ENCODE results near the gene DAPK1.

Gene DAPK1

GRCh38 chr9:87564791-87565241 is 67.1 kb downstream of the DAPK1 start:
- Histone ChIP-seq H3K79me2 (ENCODE audit: low read length) (no peaks in the 10 kb centered on the region), H3K4me2 (ENCODE audit: low read length) (no peak overlapping the region), H3K27ac (ENCODE audit: low read length) (no peak overlapping the region), H3K36me3 (replicated peaks; ENCODE audit: low read depth, low read length) (no peaks in the 10 kb centered on the region), H3K27me3 (ENCODE audit: low read depth, low read length) (no peaks in the 10 kb centered on the region), H2AFZ (ENCODE audit: low read depth, low read length) (no peak overlapping the region), H3K4me1 (ENCODE audit: low read length) (no peaks in the 10 kb centered on the region), H3K9me3 (ENCODE audit: insufficient read depth, low read length) (no peaks in the 10 kb centered on the region), H3K4me3 (ENCODE audit: low read length) (no peak overlapping the region), H3K9ac (ENCODE audit: low read length) (no peak overlapping the region), H4K20me1 (ENCODE audit: insufficient read depth, low read length) (no peaks in the 10 kb centered on the region)
- TF ChIP-seq CTCF (IDR thresholded peaks at IDR 0.05; ENCODE audit: low read depth, low read length) (no peak), EZH2phosphoT487 (IDR thresholded peaks at IDR 0.05; ENCODE audit: low read depth) (no peak)

DNA sequence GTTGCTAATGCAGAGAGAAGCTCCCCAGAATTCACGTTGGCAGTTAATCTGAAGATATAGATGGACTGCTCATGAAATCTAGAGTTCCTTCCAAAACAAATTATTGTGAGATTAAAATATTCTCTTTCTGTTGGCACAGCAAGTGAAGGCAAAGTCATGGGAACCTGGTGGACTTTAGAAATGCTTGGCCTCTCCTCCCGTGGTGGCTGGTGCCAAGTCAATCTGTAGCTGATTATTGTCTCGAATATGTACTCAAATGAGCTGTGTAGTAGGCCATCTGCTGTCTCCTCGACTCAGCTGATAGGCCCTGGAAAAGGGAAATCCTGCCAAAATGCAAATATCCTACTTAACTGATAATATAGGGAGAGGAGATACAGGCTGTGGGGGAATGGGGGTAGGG is 69.3 kb downstream of the DAPK1 start:
- H3K4me3 ChIP-seq (ENCODE audit: low read length): no peak overlapping the region
- no peaks in the 10 kb centered on the region for H3K9me3 ChIP-seq (ENCODE audit: insufficient read depth, low read length)
- H2AFZ ChIP-seq (ENCODE audit: low read depth, low read length): no peak overlapping the region
- no peak overlapping the region for H3K9ac ChIP-seq (ENCODE audit: low read length)
- no peaks in the 10 kb centered on the region for H3K79me2 ChIP-seq (ENCODE audit: low read length)
- no peak overlapping the region for H3K27ac ChIP-seq (ENCODE audit: low read length)
- no peaks in the 10 kb centered on the region for H4K20me1 ChIP-seq (ENCODE audit: insufficient read depth, low read length)
- no peaks in the 10 kb centered on the region for H3K27me3 ChIP-seq (ENCODE audit: low read depth, low read length)
- H3K36me3 ChIP-seq (replicated peaks; ENCODE audit: low read depth, low read length): no peaks in the 10 kb centered on the region
- no peaks in the 10 kb centered on the region for H3K4me1 ChIP-seq (ENCODE audit: low read length)
- no peak overlapping the region for H3K4me2 ChIP-seq (ENCODE audit: low read length)
- TF ChIP-seq EZH2phosphoT487 (IDR thresholded peaks at IDR 0.05; ENCODE audit: low read depth) (no peak), CTCF (IDR thresholded peaks at IDR 0.05; ENCODE audit: low read depth, low read length) (no peak)

GRCh38 chr9:87567571-87567970 is 69.9 kb downstream of the DAPK1 start:
- no peak overlapping the region for H3K4me2 ChIP-seq (ENCODE audit: low read length)

DNA sequence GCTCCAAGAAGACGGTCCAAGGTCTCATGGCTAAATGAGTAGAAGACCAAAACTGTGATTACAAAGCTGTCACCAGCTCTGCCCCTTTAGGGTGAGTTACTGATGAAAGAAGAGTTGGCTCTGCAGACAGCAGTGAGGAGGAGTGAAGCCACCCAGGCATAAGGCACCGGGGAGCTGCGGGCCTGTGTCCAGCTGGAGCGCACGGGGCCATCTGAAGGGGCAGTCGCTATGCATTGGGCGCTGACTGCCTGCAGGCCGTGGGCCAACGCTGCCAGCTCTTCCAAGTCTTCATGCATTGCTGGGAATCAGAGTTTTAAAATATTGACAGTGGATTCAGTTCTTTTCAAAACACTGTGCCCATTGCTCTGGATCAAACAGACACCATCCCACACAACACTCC is 70.3 kb downstream of the DAPK1 start:
- Histone ChIP-seq H4K20me1 (ENCODE audit: insufficient read depth, low read length) (no peaks in the 10 kb centered on the region), H3K9ac (ENCODE audit: low read length) (no peak overlapping the region), H3K27ac (ENCODE audit: low read length) (no peak overlapping the region), H3K9me3 (ENCODE audit: insufficient read depth, low read length) (no peaks in the 10 kb centered on the region), H3K36me3 (replicated peaks; ENCODE audit: low read depth, low read length) (no peaks in the 10 kb centered on the region), H3K27me3 (ENCODE audit: low read depth, low read length) (no peaks in the 10 kb centered on the region), H3K4me2 (ENCODE audit: low read length) (no peak overlapping the region), H3K79me2 (ENCODE audit: low read length) (no peaks in the 10 kb centered on the region), H2AFZ (ENCODE audit: low read depth, low read length) (no peak overlapping the region), H3K4me3 (ENCODE audit: low read length) (no peak overlapping the region), H3K4me1 (ENCODE audit: low read length) (no peaks in the 10 kb centered on the region)
- TF ChIP-seq CTCF (IDR thresholded peaks at IDR 0.05; ENCODE audit: low read depth, low read length) (no peak), EZH2phosphoT487 (IDR thresholded peaks at IDR 0.05; ENCODE audit: low read depth) (no peak)

More at GRCh38 chr9:87567571-87567970, 69.9 kb downstream of the DAPK1 start:
- H3K9ac ChIP-seq (ENCODE audit: low read length): no peak overlapping the region
- no peak overlapping the region for H2AFZ ChIP-seq (ENCODE audit: low read depth, low read length)
- H3K27me3 ChIP-seq (ENCODE audit: low read depth, low read length): no peaks in the 10 kb centered on the region
- H3K27ac ChIP-seq (ENCODE audit: low read length): no peak overlapping the region
- H3K36me3 ChIP-seq (replicated peaks; ENCODE audit: low read depth, low read length): no peaks in the 10 kb centered on the region
- H3K79me2 ChIP-seq (ENCODE audit: low read length): no peaks in the 10 kb centered on the region
- no peaks in the 10 kb centered on the region for H3K4me1 ChIP-seq (ENCODE audit: low read length)
- no peak for TF ChIP-seq EZH2phosphoT487 (IDR thresholded peaks at IDR 0.05; ENCODE audit: low read depth)
- no peak for TF ChIP-seq CTCF (IDR thresholded peaks at IDR 0.05; ENCODE audit: low read depth, low read length)
- no peaks in the 10 kb centered on the region for H3K9me3 ChIP-seq (ENCODE audit: insufficient read depth, low read length)
- no peaks in the 10 kb centered on the region for H4K20me1 ChIP-seq (ENCODE audit: insufficient read depth, low read length)
- H3K4me3 ChIP-seq (ENCODE audit: low read length): no peak overlapping the region
